WTC11 (cell line): ENCODE results near the gene LDLRAD2. TPM values are rescaled to one million over a fixed set of nuclear protein-coding genes. Genes with fewer than 3 reads are reported as not detected.

Source experiments
- CTCF ChIP-seq: fragments of 200-600 bp; IDR thresholded peaks from 2 replicates; pipeline ENCODE4 v1.8.0; 2022; ENCODE audit warnings: antibody characterized with exemption
- IRF1 ChIP-seq: sonication (generic); formaldehyde crosslinking; IDR thresholded peaks from 2 replicates; pipeline ENCODE4 v1.8.0; 2023; ENCODE audit warnings: missing genetic modification reagents
- NFE2L1 ChIP-seq: sonication (generic); formaldehyde crosslinking; IDR thresholded peaks from 2 replicates; pipeline ENCODE4 v1.8.1; 2023; ENCODE audit warnings: missing genetic modification reagents
- ZNF121 ChIP-seq: sonication (generic); formaldehyde crosslinking; IDR thresholded peaks from 2 replicates; pipeline ENCODE4 v1.8.0; 2023; ENCODE audit warnings: missing genetic modification reagents
- total RNA-seq: library from RNA; stranded (reverse); gene quantifications from 3 replicates; pipeline ENCODE4 v1.2.3, GENCODE V29; 2021

Gene LDLRAD2
- total RNA-seq, 1 experiment from 2014 or later: 0.63 TPM

GRCh38 chr1:21874328-21874727 is 62.3 kb downstream of the LDLRAD2 start (continued):
- TF ChIP-seq NFE2L1: no peak
- no peak for TF ChIP-seq CTCF
- no peak for TF ChIP-seq ZNF121 (CRISPR knock-in tag)
- no peak for TF ChIP-seq IRF1 (CRISPR knock-in tag)
- TF ChIP-seq, all 79 proteins: peak for 0

Other genes with a start within 250 kb of the LDLRAD2 start
- gene RAP1GAP, start 142.9 kb upstream of the LDLRAD2 start, total RNA-seq: 7.6 to 9.9 TPM (median 9.7 TPM) in 3 replicates
- gene USP48, start 29.1 kb upstream of the LDLRAD2 start, total RNA-seq: 72.1 to 86.9 TPM (median 79.2 TPM) in 3 replicates
- gene HSPG2, start 125.0 kb downstream of the LDLRAD2 start, total RNA-seq: 120 to 127 TPM (median 120 TPM) in 3 replicates
- 4.4 to 6.7 TPM (median 5.0 TPM) in 3 replicates for gene CELA3B, start 164.8 kb downstream of the LDLRAD2 start, total RNA-seq
- gene CELA3A, start 189.4 kb downstream of the LDLRAD2 start, total RNA-seq: 7.2 to 9.6 TPM (median 8.0 TPM) in 3 replicates
- 169 to 182 TPM (median 171 TPM) in 3 replicates for gene CDC42, start 240.4 kb downstream of the LDLRAD2 start, total RNA-seq